ENCODE measurements around the gene SMARCA2.
"Not testable (repeated sequence)": the region's sequence is repeated elsewhere in the genome, so short reads cannot be mapped to it uniquely, and the experiment has no call there.

The SMARCA2 gene

DNA sequence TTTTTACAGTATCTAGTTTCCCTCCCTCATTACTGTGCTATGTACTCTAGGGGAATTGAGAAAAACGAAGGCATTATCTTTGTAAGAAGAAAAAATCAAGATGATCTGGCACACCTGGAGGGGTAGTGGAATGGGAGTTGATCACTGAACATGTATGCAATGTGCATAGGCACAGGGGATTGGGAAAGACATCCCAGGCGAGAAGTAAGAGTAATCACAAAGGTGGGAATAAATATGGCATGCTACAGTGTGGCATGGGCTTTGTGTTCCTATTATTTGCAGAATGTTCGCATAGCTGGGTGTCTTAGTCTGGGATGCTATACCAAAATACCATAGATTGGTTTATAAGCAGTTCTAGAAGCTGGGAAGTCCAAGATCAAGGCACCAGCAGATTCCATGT lies 130.6 kb downstream of the SMARCA2 start:
- TF ChIP-seq, protein P1, sequence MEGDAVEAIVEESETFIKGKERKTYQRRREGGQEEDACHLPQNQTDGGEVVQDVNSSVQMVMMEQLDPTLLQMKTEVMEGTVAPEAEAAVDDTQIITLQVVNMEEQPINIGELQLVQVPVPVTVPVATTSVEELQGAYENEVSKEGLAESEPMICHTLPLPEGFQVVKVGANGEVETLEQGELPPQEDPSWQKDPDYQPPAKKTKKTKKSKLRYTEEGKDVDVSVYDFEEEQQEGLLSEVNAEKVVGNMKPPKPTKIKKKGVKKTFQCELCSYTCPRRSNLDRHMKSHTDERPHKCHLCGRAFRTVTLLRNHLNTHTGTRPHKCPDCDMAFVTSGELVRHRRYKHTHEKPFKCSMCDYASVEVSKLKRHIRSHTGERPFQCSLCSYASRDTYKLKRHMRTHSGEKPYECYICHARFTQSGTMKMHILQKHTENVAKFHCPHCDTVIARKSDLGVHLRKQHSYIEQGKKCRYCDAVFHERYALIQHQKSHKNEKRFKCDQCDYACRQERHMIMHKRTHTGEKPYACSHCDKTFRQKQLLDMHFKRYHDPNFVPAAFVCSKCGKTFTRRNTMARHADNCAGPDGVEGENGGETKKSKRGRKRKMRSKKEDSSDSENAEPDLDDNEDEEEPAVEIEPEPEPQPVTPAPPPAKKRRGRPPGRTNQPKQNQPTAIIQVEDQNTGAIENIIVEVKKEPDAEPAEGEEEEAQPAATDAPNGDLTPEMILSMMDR (conservative IDR thresholded peaks at IDR 0.05; ENCODE audit: low read depth, low read length), result no peak
- DNase-seq (ENCODE audit: low read depth), result no peak
- no peak overlapping the region for H3K4me3 ChIP-seq (ENCODE audit: low read depth, low read length)

DNA sequence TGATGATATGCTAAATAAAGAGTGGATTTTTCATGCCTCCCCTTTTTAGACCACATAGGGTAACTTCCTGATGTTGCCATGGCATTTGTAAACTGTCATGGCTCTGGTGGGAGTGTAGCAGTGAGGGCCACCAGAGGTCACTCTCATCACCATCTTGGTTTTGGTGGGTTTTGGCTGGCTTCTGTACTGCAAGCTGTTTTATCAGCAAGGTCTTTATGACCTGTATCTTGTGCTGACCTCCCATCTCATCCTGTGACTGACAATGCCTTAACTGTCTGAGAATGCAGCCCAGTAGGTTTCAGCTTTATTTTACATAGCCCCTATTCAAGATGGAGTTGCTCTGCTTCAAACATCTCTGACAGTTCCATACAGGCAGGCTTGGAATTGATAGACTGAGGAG lies 131.6 kb downstream of the SMARCA2 start:
- DNase-seq (ENCODE audit: low read depth); H3K4me3 ChIP-seq (ENCODE audit: low read depth, low read length): not testable (repeated sequence)

DNA sequence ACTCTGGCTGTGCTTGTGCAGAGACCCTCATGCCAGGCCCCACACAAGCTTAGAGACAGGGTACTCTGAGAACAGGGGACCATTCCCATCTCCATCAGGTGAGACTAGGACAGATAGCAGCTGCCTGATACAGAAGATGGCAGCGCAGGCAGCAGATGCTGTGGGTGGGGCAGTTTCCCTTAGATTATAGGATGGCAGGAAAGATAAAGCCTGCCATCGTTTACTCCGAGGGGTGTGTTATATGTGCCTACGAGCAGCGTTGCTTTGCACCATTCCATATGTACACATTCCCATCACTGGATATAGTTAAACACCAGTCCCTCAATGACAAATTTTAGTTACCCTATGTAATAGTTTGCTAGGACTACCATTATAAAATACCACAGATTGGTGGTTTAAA lies 135.2 kb downstream of the SMARCA2 start:
- TF ChIP-seq, protein P1 (conservative IDR thresholded peaks at IDR 0.05; ENCODE audit: low read depth, low read length), result no peak

DNA sequence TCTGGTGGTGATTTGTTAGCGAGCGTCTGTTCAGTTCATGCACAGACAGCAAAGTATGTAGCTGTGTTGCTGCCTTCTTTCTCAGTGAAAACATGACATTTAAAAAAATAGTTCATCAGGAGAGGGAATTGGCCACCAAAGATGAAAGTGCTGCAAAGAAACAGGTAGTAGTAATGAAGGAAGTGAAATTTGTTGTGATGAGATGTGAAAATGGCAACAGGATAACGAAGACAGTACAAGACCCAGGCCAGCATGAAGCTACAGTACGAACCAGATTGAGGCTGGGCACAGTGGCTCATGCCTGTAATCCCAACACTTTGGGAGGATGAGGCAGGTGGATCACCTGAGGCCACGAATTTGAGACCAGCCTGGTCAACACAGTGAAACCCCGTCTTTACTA lies 136.0 kb downstream of the SMARCA2 start:
- DNase-seq (ENCODE audit: low read depth), result no peak

More for the DNA sequence above, 135.2 kb downstream of the SMARCA2 start:
- H3K4me3 ChIP-seq (ENCODE audit: low read depth, low read length), result no peak overlapping the region
- DNase-seq (ENCODE audit: low read depth), result no peak

DNA sequence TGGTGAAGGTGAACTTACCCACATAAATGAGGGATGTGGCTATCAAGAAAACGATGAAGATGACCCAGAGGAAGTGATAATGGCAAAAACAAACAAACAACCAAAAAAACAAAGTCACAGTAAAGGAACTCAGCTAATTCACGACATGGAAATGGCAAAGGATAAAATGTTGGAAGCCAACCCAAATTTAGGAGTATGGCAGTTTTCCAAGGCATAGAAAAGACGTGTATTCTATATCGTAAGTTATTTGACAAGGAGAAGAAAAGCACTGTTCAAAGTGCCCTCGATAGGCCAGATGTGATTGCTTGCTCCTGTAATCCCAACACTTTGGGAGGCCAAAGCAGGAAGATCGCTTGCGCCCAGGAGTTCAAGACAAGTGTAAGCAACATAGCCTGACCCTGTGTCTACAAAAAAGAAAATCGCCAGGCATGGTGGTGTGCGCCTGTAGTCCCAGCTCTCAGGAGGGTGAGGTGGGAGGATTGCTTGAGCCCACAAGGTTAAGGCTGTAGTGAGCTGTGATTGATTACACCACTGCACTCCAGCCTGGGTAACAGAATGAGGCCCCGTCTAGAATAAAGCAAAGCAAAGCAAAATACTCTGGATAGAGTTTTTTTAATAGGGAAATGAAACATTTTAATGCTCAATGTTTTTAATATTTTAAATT lies 138.0 kb downstream of the SMARCA2 start:
- no peak overlapping the region for H3K4me3 ChIP-seq (ENCODE audit: low read depth, low read length)
- no peak for DNase-seq (ENCODE audit: low read depth)
- TF ChIP-seq, protein P1 (conservative IDR thresholded peaks at IDR 0.05; ENCODE audit: low read depth, low read length), result no peak

More for the DNA sequence above, 136.0 kb downstream of the SMARCA2 start:
- H3K4me3 ChIP-seq (ENCODE audit: low read depth, low read length), result no peak overlapping the region
- TF ChIP-seq, protein P1 (conservative IDR thresholded peaks at IDR 0.05; ENCODE audit: low read depth, low read length), result no peak

DNA sequence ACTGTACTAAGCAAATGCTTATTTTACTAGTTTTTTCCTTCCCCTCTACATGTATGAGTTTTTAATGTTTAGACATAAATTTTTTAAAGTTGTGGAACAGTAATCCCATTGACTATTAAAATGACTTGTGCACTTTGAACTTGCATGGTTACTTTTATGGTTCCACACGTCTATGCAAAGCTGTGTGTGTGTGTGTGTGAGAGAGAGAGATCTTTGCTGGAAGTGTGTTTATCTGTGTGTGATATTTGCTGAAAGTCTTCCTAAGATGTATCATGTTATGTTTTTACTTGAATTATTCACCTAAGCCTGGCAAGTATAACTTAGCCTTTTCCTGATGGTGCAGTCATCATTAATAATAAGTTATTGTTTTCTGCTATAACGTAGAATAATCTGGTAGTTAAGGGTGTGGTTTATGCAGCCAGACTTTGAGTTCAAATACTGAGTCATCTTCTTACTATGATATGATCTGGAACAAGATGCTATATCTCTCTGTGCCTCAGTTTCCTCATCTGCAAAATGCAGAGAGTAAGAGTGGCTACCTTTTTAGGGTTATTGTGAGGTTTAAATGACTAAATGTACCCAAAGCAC lies 138.6 kb downstream of the SMARCA2 start:
- TF ChIP-seq, protein P1 (conservative IDR thresholded peaks at IDR 0.05; ENCODE audit: low read depth, low read length), result no peak
- no peak overlapping the region for H3K4me3 ChIP-seq (ENCODE audit: low read depth, low read length)
- no peak for DNase-seq (ENCODE audit: low read depth)

DNA sequence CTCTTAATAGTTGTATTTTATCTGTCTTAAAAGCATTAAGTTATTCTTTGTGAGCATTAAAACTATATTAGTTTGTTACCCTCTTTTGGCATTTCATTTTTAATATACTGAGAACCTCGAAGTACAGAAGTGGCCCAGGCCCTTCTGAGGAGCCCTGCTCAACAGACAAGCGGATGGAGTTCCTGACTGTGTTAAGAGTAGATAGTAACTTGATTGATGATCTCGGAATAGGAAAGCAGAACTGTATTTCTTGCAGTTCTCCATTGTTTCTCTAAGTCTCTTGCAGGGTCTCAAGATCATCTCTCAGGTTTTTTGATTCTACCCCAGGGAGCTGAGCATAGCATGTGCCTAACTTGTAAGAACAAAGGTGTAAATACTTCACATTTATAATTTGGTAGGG lies 139.6 kb downstream of the SMARCA2 start:
- DNase-seq (ENCODE audit: low read depth), result no peak
- TF ChIP-seq, protein P1 (conservative IDR thresholded peaks at IDR 0.05; ENCODE audit: low read depth, low read length), result no peak
- no peak overlapping the region for H3K4me3 ChIP-seq (ENCODE audit: low read depth, low read length)
